Tibial artery (tissue), 4 donors: ENCODE results near the gene FGGY.

Source experiments
- DNase-seq, 2 donors: peaks; one replicate each; pipeline ENCODE4 v3.0.0-alpha.2; 2019
- H3K27ac ChIP-seq, 2 donors: fragments of 200-600 bp; sonication (generic) in 1 of 2; 1 replicate in 1 of 2; 2 replicates in 1 of 2; pipeline ENCODE4 v1.5.1; 2018 to 2019; ENCODE audit warnings: mild to moderate bottlenecking in 1 of 2
- H3K27me3 ChIP-seq, 2 donors: fragments of 200-600 bp; sonication (generic) in 1 of 2; one replicate each; pipeline versions ENCODE4 v1.5.1 to v1.6.0; 2016 to 2019
- H3K36me3 ChIP-seq, 3 donors: fragments of 200-600 bp; sonication (generic) in 2 of 3; one replicate each; pipeline ENCODE4 v1.5.1; 2016 to 2019; ENCODE audit warnings: mild to moderate bottlenecking in 2 of 3
- H3K4me1 ChIP-seq, 4 donors: fragments of 200-600 bp; sonication (generic) in 2 of 4; 1 replicate in 3 of 4; 2 replicates in 1 of 4; pipeline ENCODE4 v1.5.1; 2016 to 2019
- H3K4me3 ChIP-seq, 2 donors: fragments of 200-600 bp; sonication (generic) in 1 of 2; 1 replicate in 1 of 2; 2 replicates in 1 of 2; pipeline ENCODE4 v1.5.1; 2018 to 2019; ENCODE audit warnings: mild to moderate bottlenecking in 2 of 2
- H3K9me3 ChIP-seq, 3 donors: fragments of 200-600 bp; sonication (generic) in 1 of 3; one replicate each; pipeline ENCODE4 v1.5.1; 2016 to 2019
- CTCF ChIP-seq, 2 experiments: fragments of 200-600 bp in 1 of 2; fragments of 450-650 bp in 1 of 2; IDR thresholded peaks; one replicate each; pipeline ENCODE4 v1.5.1; 2017 to 2019; ENCODE audit warnings: antibody characterized with exemption in 2 of 2, mild to moderate bottlenecking in 1 of 2, moderate library complexity in 1 of 2
- intact Hi-C: fragments of 100-400 bp; cut with DNase I; formaldehyde crosslinking; loops from one replicate; pipeline ENCODE4 v1.15.0; 2023; ENCODE audit warnings: low total_unique reads

The FGGY gene

GRCh38 chr1:59452026-59452425 lies 155.1 kb downstream of the FGGY start:
- Histone ChIP-seq H3K27ac (no peak overlapping the region), H3K9me3 (no peaks in the 10 kb centered on the region), H3K36me3 (no peaks in the 10 kb centered on the region), H3K4me3 (no peak overlapping the region), H3K27me3 (no peaks in the 10 kb centered on the region), H3K4me1 (peaks cover 0 to 4% (median 3%) of the 10 kb centered on the region in 4 donors)
- intact Hi-C loops, result loop anchor here (10.0 kb wide), 1 partner anchor 73 kb away; no protein-coding TSS in a partner anchor
- no peak for TF ChIP-seq CTCF (IDR thresholded peaks at IDR 0.05)
- no peak for DNase-seq

- Histone ChIP-seq H3K36me3 (no peaks in the 10 kb centered on the region), H3K27ac (no peak overlapping the region), H3K4me1 (no peaks in the 10 kb centered on the region), H3K27me3 (no peaks in the 10 kb centered on the region), H3K4me3 (no peak overlapping the region), H3K9me3 (no peaks in the 10 kb centered on the region)
- no peak for DNase-seq
- intact Hi-C loops, result loop anchor here (10.0 kb wide), 1 partner anchor 72 kb away; no protein-coding TSS in a partner anchor
- no peak for TF ChIP-seq CTCF (IDR thresholded peaks at IDR 0.05)
Measured at GRCh38 chr1:59452559-59452958, 155.7 kb downstream of the FGGY start.

- no peak for TF ChIP-seq CTCF (IDR thresholded peaks at IDR 0.05)
- no peaks in the 10 kb centered on the region for H3K4me1 ChIP-seq
- H3K36me3 ChIP-seq, result no peaks in the 10 kb centered on the region
- H3K27ac ChIP-seq, result no peak overlapping the region
- no peaks in the 10 kb centered on the region for H3K9me3 ChIP-seq
- DNase-seq, result no peak
- no peaks in the 10 kb centered on the region for H3K27me3 ChIP-seq
- intact Hi-C loops, result loop anchor here (10.0 kb wide), 1 partner anchor 71 kb away; no protein-coding TSS in a partner anchor
- H3K4me3 ChIP-seq, result no peak overlapping the region
Measured at GRCh38 chr1:59453297-59453968, 156.5 kb downstream of the FGGY start.

- no peak for TF ChIP-seq CTCF (IDR thresholded peaks at IDR 0.05)
- Histone ChIP-seq H3K4me1 (no peaks in the 10 kb centered on the region), H3K27me3 (no peaks in the 10 kb centered on the region), H3K9me3 (peaks cover 0 to 7% (median 0%) of the 10 kb centered on the region in 3 donors), H3K4me3 (no peak overlapping the region), H3K27ac (no peak overlapping the region), H3K36me3 (no peaks in the 10 kb centered on the region)
- no peak for DNase-seq
- intact Hi-C loops, result loop anchor here (10.0 kb wide), 1 partner anchor 70 kb away; no protein-coding TSS in a partner anchor
Measured at GRCh38 chr1:59455206-59455605, 158.3 kb downstream of the FGGY start.

GRCh38 chr1:59457786-59458185 lies 160.9 kb downstream of the FGGY start:
- intact Hi-C loops, result loop anchor here (10.0 kb wide), 1 partner anchor 67 kb away; no protein-coding TSS in a partner anchor

More at GRCh38 chr1:59457786-59458185, 160.9 kb downstream of the FGGY start:
- peaks cover 0 to 7% (median 0%) of the 10 kb centered on the region in 3 donors for H3K9me3 ChIP-seq
- H3K4me3 ChIP-seq, result no peak overlapping the region
- H3K4me1 ChIP-seq, result no peaks in the 10 kb centered on the region
- H3K27ac ChIP-seq, result no peak overlapping the region
- TF ChIP-seq CTCF (IDR thresholded peaks at IDR 0.05), result no peak
- no peaks in the 10 kb centered on the region for H3K27me3 ChIP-seq
- H3K36me3 ChIP-seq, result no peaks in the 10 kb centered on the region
- no peak for DNase-seq
